Measurements from ENCODE around the gene LRRC36.

The LRRC36 gene

GRCh38 chr16:67397036-67397801 lies 70.6 kb downstream of the LRRC36 start:
- Histone ChIP-seq H3K4me3 (ENCODE audit: low read depth, low read length) (no peak overlapping the region), H3K4me1 (peaks cover 48% of the 10 kb centered on the region), H3K27me3 (no peaks in the 10 kb centered on the region), H3K9me3 (no peaks in the 10 kb centered on the region), H3K36me3 (no peaks in the 10 kb centered on the region)
- TF ChIP-seq, protein P1, sequence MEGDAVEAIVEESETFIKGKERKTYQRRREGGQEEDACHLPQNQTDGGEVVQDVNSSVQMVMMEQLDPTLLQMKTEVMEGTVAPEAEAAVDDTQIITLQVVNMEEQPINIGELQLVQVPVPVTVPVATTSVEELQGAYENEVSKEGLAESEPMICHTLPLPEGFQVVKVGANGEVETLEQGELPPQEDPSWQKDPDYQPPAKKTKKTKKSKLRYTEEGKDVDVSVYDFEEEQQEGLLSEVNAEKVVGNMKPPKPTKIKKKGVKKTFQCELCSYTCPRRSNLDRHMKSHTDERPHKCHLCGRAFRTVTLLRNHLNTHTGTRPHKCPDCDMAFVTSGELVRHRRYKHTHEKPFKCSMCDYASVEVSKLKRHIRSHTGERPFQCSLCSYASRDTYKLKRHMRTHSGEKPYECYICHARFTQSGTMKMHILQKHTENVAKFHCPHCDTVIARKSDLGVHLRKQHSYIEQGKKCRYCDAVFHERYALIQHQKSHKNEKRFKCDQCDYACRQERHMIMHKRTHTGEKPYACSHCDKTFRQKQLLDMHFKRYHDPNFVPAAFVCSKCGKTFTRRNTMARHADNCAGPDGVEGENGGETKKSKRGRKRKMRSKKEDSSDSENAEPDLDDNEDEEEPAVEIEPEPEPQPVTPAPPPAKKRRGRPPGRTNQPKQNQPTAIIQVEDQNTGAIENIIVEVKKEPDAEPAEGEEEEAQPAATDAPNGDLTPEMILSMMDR (IDR thresholded peaks at IDR 0.05; ENCODE audit: low read depth, low read length), result no peak
- no peak for DNase-seq

DNA sequence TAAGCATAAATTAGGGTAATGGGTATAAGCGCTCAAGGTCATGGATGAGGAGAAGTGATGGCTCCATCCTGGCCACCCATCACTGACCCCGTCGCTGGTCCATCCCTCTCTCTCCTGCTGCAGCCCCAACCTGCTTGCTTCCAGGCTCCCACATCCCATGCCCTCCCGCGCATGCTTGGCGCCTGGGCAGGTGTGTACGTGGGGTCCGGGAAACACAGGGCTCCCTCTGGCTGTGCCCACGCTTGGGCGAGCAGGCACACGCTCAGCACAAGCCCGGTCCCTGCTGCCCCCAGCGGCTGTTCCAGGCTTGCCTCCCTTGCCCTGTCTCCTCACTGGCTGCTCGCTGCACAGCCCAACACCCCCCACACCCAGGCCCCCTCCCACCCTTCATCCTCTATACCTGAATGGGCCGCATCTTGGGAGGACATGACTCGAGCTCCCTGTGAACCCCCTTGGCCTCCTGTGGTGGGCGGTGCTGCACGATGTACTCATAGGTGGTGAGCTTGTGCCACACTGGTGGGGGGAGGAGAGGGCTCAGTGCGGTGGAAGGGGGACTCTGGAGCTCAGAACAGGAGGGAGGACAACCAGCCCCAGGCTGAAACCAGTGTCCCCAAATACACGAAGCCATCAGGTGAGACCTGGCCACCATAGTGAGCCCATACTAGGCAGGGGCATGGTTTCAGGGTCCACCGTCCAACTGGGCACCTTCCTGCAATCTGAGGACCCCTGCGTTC lies 71.4 kb downstream of the LRRC36 start:
- Histone ChIP-seq H3K4me3 (ENCODE audit: low read depth, low read length) (no peak overlapping the region), H3K27me3 (no peaks in the 10 kb centered on the region), H3K36me3 (no peaks in the 10 kb centered on the region), H3K9me3 (no peaks in the 10 kb centered on the region), H3K4me1 (peaks cover 45% of the 10 kb centered on the region)
- no peak for DNase-seq
- TF ChIP-seq, protein P1 (IDR thresholded peaks at IDR 0.05; ENCODE audit: low read depth, low read length), result no peak

GRCh38 chr16:67398546-67399217 lies 72.1 kb downstream of the LRRC36 start:
- no peaks in the 10 kb centered on the region for H3K36me3 ChIP-seq
- no peak for DNase-seq
- H3K27me3 ChIP-seq, result no peaks in the 10 kb centered on the region
- TF ChIP-seq, protein P1 (IDR thresholded peaks at IDR 0.05; ENCODE audit: low read depth, low read length), result no peak
- no peaks in the 10 kb centered on the region for H3K9me3 ChIP-seq
- no peak overlapping the region for H3K4me3 ChIP-seq (ENCODE audit: low read depth, low read length)
- H3K4me1 ChIP-seq, result peaks cover 44% of the 10 kb centered on the region

- Histone ChIP-seq H3K4me1 (peaks cover 38% of the 10 kb centered on the region), H3K9me3 (no peaks in the 10 kb centered on the region), H3K4me3 (ENCODE audit: low read depth, low read length) (no peak overlapping the region), H3K27me3 (no peaks in the 10 kb centered on the region), H3K36me3 (no peaks in the 10 kb centered on the region)
- TF ChIP-seq, protein P1 (IDR thresholded peaks at IDR 0.05; ENCODE audit: low read depth, low read length), result 0 out of 2 replicates have a peak, but pooled peaks have one; percentile 17
- no peak for DNase-seq
Observed at GRCh38 chr16:67399218-67399733, 72.7 kb downstream of the LRRC36 start.

DNA sequence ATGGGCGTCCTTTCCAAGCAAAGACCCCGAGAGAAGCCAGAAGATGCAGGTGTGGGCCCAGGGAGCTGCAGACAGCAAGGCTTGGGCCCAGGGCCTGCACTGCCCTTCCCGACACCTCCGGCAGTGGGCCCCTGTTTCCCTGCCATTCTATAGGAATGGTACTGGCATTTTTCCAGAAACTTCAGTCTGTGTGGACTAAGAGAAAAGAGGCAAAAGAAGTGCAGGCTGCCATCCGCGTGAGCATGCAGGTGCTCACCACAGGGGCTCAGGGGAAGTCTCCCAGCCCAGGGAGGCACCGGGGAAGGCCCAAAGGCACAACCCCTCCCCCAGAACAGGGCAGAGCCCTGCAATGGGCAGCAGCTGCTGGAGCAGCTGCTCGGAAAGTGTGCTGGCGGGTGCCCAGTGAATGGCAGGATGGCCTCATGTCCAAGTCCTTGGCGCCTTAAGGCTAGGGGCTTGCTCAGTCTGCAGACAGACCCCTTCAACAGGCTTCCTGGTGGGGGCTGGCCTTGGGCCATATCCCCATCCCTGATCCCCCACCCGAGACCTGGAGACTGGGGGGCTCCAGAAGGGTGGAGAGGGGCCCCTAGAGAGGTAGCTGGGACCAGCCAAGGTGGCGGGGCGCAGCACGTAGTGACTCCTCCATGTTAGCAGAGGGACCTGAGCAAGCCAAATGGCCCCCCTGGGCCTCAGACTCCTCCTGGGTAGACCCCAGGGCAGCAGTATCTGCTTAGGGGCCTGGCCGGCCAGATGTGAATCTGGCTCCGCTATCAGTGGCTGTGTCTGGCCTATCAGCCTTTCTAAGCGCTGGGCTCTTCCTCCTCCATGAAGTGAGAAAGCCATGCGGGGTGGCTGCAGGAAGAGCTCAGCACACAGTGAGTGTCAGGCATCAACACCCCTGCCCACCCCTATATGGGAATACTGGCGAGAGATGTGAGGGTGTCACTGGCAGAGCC lies 73.4 kb downstream of the LRRC36 start:
- Histone ChIP-seq H3K4me1 (peaks cover 37% of the 10 kb centered on the region), H3K9me3 (no peaks in the 10 kb centered on the region), H3K36me3 (no peaks in the 10 kb centered on the region), H3K4me3 (ENCODE audit: low read depth, low read length) (no peak overlapping the region), H3K27me3 (no peaks in the 10 kb centered on the region)
- TF ChIP-seq, protein P1 (IDR thresholded peaks at IDR 0.05; ENCODE audit: low read depth, low read length), result no peak
- DNase-seq, result peak; percentile 72
